DOHH2 (cell line): Measurements from ENCODE around the gene ABCD1.

Experiments used
- EZH2phosphoT487 ChIP-seq: fragments of 200-600 bp; sonication (generic); IDR thresholded peaks from 2 replicates; pipeline ENCODE4 v1.6.1; 2017; ENCODE audit warnings: borderline replicate concordance, mild to moderate bottlenecking, antibody characterized with exemption, low read length, moderate library complexity, mixed read lengths
- TF ChIP-seq, protein P1 (sequence below): fragments of 200-600 bp; sonication (generic); IDR thresholded peaks from one replicate; pipeline ENCODE4 v1.5.1; 2014; ENCODE audit warnings: antibody characterized with exemption, mild to moderate bottlenecking, low read depth, low read length; ENCODE audit not compliant: poor library complexity, severe bottlenecking

DNA sequence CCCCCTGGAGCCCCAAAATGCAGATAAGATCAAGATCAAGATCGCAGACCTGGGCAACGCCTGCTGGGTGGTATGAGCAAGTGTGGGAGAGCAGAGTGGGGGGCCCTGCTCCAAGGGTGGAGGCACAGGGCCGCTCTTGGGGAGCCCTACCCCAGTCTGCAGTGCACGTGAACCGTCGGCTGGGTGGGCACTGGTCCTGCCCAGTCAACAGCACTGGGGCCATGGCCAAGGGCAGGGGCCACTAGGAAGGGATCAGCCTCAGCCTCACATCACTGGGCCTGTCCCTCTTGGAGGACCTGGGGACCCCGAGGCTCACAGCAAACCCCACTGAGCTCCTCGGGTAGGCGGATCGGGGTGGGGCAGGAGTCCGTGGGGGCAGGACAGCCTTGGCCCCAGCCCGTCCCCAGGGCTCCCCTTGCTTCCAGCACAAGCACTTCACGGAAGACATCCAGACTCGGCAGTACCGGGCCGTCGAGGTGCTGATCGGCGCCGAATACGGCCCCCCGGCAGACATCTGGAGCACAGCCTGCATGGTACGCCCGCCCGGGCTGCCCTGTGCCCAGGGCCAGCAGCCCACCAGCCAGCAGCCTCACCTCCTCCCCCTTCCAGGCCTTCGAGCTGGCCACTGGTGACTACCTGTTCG lies 59.8 kb downstream of the ABCD1 start:
- no peak for TF ChIP-seq EZH2phosphoT487
- TF ChIP-seq, protein P1, sequence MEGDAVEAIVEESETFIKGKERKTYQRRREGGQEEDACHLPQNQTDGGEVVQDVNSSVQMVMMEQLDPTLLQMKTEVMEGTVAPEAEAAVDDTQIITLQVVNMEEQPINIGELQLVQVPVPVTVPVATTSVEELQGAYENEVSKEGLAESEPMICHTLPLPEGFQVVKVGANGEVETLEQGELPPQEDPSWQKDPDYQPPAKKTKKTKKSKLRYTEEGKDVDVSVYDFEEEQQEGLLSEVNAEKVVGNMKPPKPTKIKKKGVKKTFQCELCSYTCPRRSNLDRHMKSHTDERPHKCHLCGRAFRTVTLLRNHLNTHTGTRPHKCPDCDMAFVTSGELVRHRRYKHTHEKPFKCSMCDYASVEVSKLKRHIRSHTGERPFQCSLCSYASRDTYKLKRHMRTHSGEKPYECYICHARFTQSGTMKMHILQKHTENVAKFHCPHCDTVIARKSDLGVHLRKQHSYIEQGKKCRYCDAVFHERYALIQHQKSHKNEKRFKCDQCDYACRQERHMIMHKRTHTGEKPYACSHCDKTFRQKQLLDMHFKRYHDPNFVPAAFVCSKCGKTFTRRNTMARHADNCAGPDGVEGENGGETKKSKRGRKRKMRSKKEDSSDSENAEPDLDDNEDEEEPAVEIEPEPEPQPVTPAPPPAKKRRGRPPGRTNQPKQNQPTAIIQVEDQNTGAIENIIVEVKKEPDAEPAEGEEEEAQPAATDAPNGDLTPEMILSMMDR: no peak
